ENCODE results near the gene RNF123.
"Not testable (repeated sequence)": the region's sequence is repeated elsewhere in the genome, so short reads cannot be mapped to it uniquely, and the experiment has no call there.

Gene RNF123

DNA sequence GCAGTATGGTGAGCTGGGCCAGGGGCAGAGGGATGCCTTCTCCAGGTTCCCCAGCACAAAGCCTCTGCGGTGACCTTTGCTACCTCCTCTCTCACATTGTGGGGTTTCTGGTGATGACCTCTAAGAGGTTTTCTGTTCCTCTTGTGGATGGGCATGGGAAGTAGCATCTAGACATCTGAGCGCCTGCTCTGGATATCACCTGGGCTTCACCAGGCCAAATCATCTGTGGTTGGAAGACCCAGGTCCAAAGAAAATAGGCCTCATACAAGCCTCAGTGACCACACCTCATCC is 8.2 kb upstream of the RNF123 start:
- Histone ChIP-seq H3F3A (ENCODE audit: insufficient read depth, low read length) (no peaks in the 10 kb centered on the region), H3K79me2 (ENCODE audit: insufficient read depth, low read length) (no peaks in the 10 kb centered on the region), H3K36me3 (ENCODE audit: insufficient read depth, low read length) (peaks cover 78% of the 10 kb centered on the region), H3K27ac (ENCODE audit: low read depth, low read length, poor library complexity, severe bottlenecking) (no peak overlapping the region), H3K9me2 (ENCODE audit: low read depth, low read length) (no peaks in the 10 kb centered on the region), H3K4me3 (ENCODE audit: low read depth, low read length, poor library complexity, severe bottlenecking) (no peak overlapping the region), H3K4me1 (ENCODE audit: insufficient read depth, low read length, severe bottlenecking) (no peaks in the 10 kb centered on the region), H3K27me3 (ENCODE audit: insufficient read depth, low read length) (no peaks in the 10 kb centered on the region), H3K4me2 (ENCODE audit: low read length) (no peak overlapping the region), H3K9ac (ENCODE audit: low read length) (no peak overlapping the region), H3K9me3 (ENCODE audit: low read length) (no peaks in the 10 kb centered on the region), H2AFZ (ENCODE audit: low read length) (no peak overlapping the region), H4K20me1 (ENCODE audit: insufficient read depth, low read length) (no peaks in the 10 kb centered on the region)
- no peak for TF ChIP-seq EZH2 (IDR thresholded peaks at IDR 0.05; ENCODE audit: borderline replicate concordance, low read length)
- TF ChIP-seq, protein P1, sequence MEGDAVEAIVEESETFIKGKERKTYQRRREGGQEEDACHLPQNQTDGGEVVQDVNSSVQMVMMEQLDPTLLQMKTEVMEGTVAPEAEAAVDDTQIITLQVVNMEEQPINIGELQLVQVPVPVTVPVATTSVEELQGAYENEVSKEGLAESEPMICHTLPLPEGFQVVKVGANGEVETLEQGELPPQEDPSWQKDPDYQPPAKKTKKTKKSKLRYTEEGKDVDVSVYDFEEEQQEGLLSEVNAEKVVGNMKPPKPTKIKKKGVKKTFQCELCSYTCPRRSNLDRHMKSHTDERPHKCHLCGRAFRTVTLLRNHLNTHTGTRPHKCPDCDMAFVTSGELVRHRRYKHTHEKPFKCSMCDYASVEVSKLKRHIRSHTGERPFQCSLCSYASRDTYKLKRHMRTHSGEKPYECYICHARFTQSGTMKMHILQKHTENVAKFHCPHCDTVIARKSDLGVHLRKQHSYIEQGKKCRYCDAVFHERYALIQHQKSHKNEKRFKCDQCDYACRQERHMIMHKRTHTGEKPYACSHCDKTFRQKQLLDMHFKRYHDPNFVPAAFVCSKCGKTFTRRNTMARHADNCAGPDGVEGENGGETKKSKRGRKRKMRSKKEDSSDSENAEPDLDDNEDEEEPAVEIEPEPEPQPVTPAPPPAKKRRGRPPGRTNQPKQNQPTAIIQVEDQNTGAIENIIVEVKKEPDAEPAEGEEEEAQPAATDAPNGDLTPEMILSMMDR (IDR thresholded peaks at IDR 0.05; ENCODE audit: low read length) = no peak

DNA sequence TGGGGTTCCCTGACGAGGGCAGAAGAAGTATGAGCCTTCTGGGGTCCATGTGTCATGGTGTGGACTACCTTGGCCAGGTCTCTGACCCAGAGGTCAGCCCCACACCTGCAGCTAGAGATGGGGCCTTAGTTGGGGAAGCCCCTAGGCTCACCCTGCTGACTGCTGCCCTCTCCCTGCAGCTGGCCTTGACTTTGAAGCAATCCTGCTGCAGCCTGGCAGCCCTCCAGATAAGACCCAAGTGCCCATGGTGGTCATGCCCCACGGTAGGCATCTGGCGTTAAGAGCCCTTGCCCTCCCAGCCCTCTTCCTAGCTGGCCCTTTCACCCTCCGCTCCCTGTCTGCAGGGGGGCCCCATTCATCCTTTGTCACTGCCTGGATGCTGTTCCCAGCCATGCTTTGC is 7.8 kb upstream of the RNF123 start:
- H2AFZ ChIP-seq (ENCODE audit: low read length) = no peak overlapping the region
- TF ChIP-seq, protein P1 (IDR thresholded peaks at IDR 0.05; ENCODE audit: low read length) = no peak
- TF ChIP-seq EZH2 (IDR thresholded peaks at IDR 0.05; ENCODE audit: borderline replicate concordance, low read length) = no peak
- no peak overlapping the region for H3K4me2 ChIP-seq (ENCODE audit: low read length)
- H3K27me3 ChIP-seq (ENCODE audit: insufficient read depth, low read length) = no peaks in the 10 kb centered on the region
- H3K9me2 ChIP-seq (ENCODE audit: low read depth, low read length) = no peaks in the 10 kb centered on the region
- H4K20me1 ChIP-seq (ENCODE audit: insufficient read depth, low read length) = no peaks in the 10 kb centered on the region
- H3F3A ChIP-seq (ENCODE audit: insufficient read depth, low read length) = no peaks in the 10 kb centered on the region
- H3K4me3 ChIP-seq (ENCODE audit: low read depth, low read length, poor library complexity, severe bottlenecking) = no peak overlapping the region
- no peaks in the 10 kb centered on the region for H3K79me2 ChIP-seq (ENCODE audit: insufficient read depth, low read length)
- peaks cover 74% of the 10 kb centered on the region for H3K36me3 ChIP-seq (ENCODE audit: insufficient read depth, low read length)
- H3K27ac ChIP-seq (ENCODE audit: low read depth, low read length, poor library complexity, severe bottlenecking) = no peak overlapping the region
- H3K9me3 ChIP-seq (ENCODE audit: low read length) = no peaks in the 10 kb centered on the region
- no peaks in the 10 kb centered on the region for H3K4me1 ChIP-seq (ENCODE audit: insufficient read depth, low read length, severe bottlenecking)
- no peak overlapping the region for H3K9ac ChIP-seq (ENCODE audit: low read length)

DNA sequence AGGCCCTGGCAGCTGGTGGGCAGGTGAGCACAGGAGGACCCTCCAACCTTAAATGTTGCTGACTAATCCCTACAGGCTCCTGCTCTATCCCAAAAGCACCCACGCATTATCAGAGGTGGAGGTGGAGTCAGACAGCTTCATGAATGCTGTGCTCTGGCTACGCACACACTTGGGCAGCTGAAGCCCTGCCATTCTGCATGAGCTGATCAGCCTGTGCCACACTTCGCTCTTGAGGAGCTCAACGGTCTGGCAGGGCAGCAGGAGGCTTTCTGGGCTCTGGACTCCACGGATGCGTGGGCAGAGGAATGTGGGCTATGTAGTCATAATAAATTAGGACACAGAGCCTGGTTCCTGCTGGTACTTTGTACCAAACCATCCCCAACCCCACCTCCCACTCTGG is 6.2 kb upstream of the RNF123 start:
- no peak overlapping the region for H3K4me3 ChIP-seq (ENCODE audit: low read depth, low read length, poor library complexity, severe bottlenecking)
- no peak overlapping the region for H3K9ac ChIP-seq (ENCODE audit: low read length)
- no peak overlapping the region for H3K27ac ChIP-seq (ENCODE audit: low read depth, low read length, poor library complexity, severe bottlenecking)
- TF ChIP-seq, protein P1 (IDR thresholded peaks at IDR 0.05; ENCODE audit: low read length) = no peak
- TF ChIP-seq EZH2 (IDR thresholded peaks at IDR 0.05; ENCODE audit: borderline replicate concordance, low read length) = no peak
- H3K27me3 ChIP-seq (ENCODE audit: insufficient read depth, low read length) = no peaks in the 10 kb centered on the region
- H3K4me1 ChIP-seq (ENCODE audit: insufficient read depth, low read length, severe bottlenecking) = no peaks in the 10 kb centered on the region
- no peaks in the 10 kb centered on the region for H3K9me3 ChIP-seq (ENCODE audit: low read length)
- no peaks in the 10 kb centered on the region for H4K20me1 ChIP-seq (ENCODE audit: insufficient read depth, low read length)
- no peak overlapping the region for H2AFZ ChIP-seq (ENCODE audit: low read length)
- H3K4me2 ChIP-seq (ENCODE audit: low read length) = no peak overlapping the region
- H3K9me2 ChIP-seq (ENCODE audit: low read depth, low read length) = no peaks in the 10 kb centered on the region
- no peaks in the 10 kb centered on the region for H3K79me2 ChIP-seq (ENCODE audit: insufficient read depth, low read length)
- H3F3A ChIP-seq (ENCODE audit: insufficient read depth, low read length) = no peaks in the 10 kb centered on the region
- H3K36me3 ChIP-seq (ENCODE audit: insufficient read depth, low read length) = peaks cover 58% of the 10 kb centered on the region

DNA sequence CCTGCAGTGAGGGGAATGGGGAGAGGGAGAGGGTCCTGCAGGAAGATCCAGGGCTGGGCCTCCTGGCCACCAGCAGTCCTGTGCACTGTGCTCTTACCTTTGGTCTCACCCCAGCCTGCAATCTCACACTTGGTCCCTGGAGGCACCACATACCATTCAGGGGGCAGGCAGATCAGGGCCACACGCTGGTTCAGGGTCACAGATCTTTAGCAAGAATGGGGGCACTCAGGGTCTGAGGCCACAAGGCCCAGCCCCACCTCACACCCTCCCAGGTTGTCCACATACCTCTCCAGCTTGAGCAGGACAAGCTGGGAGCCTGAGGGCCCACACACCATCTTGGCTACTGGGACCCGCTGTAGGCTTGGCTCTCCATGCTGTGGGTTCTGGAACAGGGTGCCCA is 4.9 kb upstream of the RNF123 start:
- not testable (repeated sequence) for H3K79me2 ChIP-seq (ENCODE audit: insufficient read depth, low read length); H2AFZ ChIP-seq (ENCODE audit: low read length); H3K27ac ChIP-seq (ENCODE audit: low read depth, low read length, poor library complexity, severe bottlenecking); H3K9ac ChIP-seq (ENCODE audit: low read length); H3K4me2 ChIP-seq (ENCODE audit: low read length); H3K9me2 ChIP-seq (ENCODE audit: low read depth, low read length); H3K9me3 ChIP-seq (ENCODE audit: low read length); H3K27me3 ChIP-seq (ENCODE audit: insufficient read depth, low read length); H3K4me3 ChIP-seq (ENCODE audit: low read depth, low read length, poor library complexity, severe bottlenecking); H3K4me1 ChIP-seq (ENCODE audit: insufficient read depth, low read length, severe bottlenecking); H4K20me1 ChIP-seq (ENCODE audit: insufficient read depth, low read length); H3F3A ChIP-seq (ENCODE audit: insufficient read depth, low read length)
- peaks cover 45% of the 10 kb centered on the region for H3K36me3 ChIP-seq (ENCODE audit: insufficient read depth, low read length)

DNA sequence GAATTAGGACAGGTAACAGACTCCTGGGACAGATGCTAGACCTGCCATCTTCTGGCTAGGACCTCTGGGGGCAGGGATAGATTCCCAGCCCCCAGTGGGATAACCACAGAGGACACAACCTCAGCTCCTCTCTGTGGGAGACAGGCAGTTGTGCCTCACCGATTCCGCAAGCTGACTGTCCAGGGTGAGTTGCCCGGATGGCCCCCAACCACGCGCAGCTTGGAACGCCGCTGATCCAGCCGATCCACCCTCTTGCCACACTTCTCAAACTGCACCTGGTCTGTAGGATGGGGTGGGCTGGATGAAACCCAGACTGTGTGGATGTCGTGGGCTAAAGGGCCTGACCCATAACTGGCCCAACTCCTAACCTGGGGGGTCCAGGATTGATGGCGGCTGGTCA is 4.3 kb upstream of the RNF123 start:
- H4K20me1 ChIP-seq (ENCODE audit: insufficient read depth, low read length); H2AFZ ChIP-seq (ENCODE audit: low read length); H3F3A ChIP-seq (ENCODE audit: insufficient read depth, low read length); H3K27me3 ChIP-seq (ENCODE audit: insufficient read depth, low read length); H3K9ac ChIP-seq (ENCODE audit: low read length); H3K9me3 ChIP-seq (ENCODE audit: low read length); H3K4me3 ChIP-seq (ENCODE audit: low read depth, low read length, poor library complexity, severe bottlenecking); H3K4me2 ChIP-seq (ENCODE audit: low read length); H3K9me2 ChIP-seq (ENCODE audit: low read depth, low read length); H3K79me2 ChIP-seq (ENCODE audit: insufficient read depth, low read length); H3K27ac ChIP-seq (ENCODE audit: low read depth, low read length, poor library complexity, severe bottlenecking): not testable (repeated sequence)
- Histone ChIP-seq H3K36me3 (ENCODE audit: insufficient read depth, low read length) (peaks cover 39% of the 10 kb centered on the region), H3K4me1 (ENCODE audit: insufficient read depth, low read length, severe bottlenecking) (peaks cover 12% of the 10 kb centered on the region)

DNA sequence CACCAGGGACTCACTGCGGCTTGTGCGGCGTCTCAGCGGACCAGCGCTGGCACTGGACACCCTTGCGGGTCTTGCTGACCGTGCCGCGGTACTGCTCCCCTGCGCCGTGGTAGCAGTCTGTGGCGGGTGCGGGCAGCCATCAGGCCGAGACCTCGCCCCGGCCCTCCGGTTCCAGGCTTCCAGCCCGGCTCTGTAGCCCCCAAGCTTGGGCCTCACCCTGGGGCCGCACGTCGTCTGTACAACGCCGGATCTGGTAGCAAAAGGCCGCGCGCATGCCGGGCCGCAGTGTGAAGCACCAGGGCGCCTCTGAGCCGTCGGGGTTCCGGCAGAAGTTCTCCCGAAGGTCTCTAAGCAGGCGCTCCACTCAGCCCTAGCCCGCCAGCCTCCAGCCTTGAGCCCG is 3.5 kb upstream of the RNF123 start:
- H3K9me3 ChIP-seq (ENCODE audit: low read length); H4K20me1 ChIP-seq (ENCODE audit: insufficient read depth, low read length); H3K27ac ChIP-seq (ENCODE audit: low read depth, low read length, poor library complexity, severe bottlenecking); H3F3A ChIP-seq (ENCODE audit: insufficient read depth, low read length); H2AFZ ChIP-seq (ENCODE audit: low read length); H3K4me3 ChIP-seq (ENCODE audit: low read depth, low read length, poor library complexity, severe bottlenecking); H3K9me2 ChIP-seq (ENCODE audit: low read depth, low read length); H3K4me2 ChIP-seq (ENCODE audit: low read length); H3K79me2 ChIP-seq (ENCODE audit: insufficient read depth, low read length); H3K27me3 ChIP-seq (ENCODE audit: insufficient read depth, low read length); H3K9ac ChIP-seq (ENCODE audit: low read length): not testable (repeated sequence)
- peaks cover 20% of the 10 kb centered on the region for H3K4me1 ChIP-seq (ENCODE audit: insufficient read depth, low read length, severe bottlenecking)
- peaks cover 31% of the 10 kb centered on the region for H3K36me3 ChIP-seq (ENCODE audit: insufficient read depth, low read length)

All from OCI-LY1 (cell line).